Measurements from ENCODE around the gene DNAJC11.
A peak's percentile ranks its signal among the peaks of the same experiment; 100 is the strongest.

- TF ChIP-seq CTCF (IDR thresholded peaks at IDR 0.05; ENCODE audit: low read depth, low read length): no peak
- TF ChIP-seq, protein P1, sequence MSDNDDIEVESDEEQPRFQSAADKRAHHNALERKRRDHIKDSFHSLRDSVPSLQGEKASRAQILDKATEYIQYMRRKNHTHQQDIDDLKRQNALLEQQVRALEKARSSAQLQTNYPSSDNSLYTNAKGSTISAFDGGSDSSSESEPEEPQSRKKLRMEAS (IDR thresholded peaks at IDR 0.05; ENCODE audit: low read depth, low read length): peak; percentile 61
Observed at GRCh38 chr1:6603915-6604558, 97.6 kb downstream of the DNAJC11 start.

Data from NB4 (cell line).